Neural cell (in vitro differentiated cells): ENCODE data around the gene ADGRF1.

Experiments
- CTCF ChIP-seq: fragments of 450-650 bp; IDR thresholded peaks from 2 replicates; pipeline ENCODE4 v1.5.1; 2014; ENCODE audit warnings: antibody characterized with exemption, mild to moderate bottlenecking, moderate library complexity; ENCODE audit not compliant: poor library complexity, severe bottlenecking
- EP300 ChIP-seq: fragments of 450-650 bp; conservative IDR thresholded peaks from 2 replicates; pipeline ENCODE4 v1.6.1; 2014; ENCODE audit warnings: antibody characterized with exemption, mild to moderate bottlenecking, moderate library complexity; ENCODE audit not compliant: poor library complexity, severe bottlenecking
- POLR2AphosphoS5 ChIP-seq: IDR thresholded peaks from 2 replicates; pipeline ENCODE4 v1.6.1; 2012
- REST ChIP-seq: IDR thresholded peaks from 2 replicates; pipeline ENCODE4 v1.6.1; 2012; ENCODE audit warnings: borderline replicate concordance
- SMC3 ChIP-seq: fragments of 450-650 bp; conservative IDR thresholded peaks from 2 replicates; pipeline ENCODE4 v1.6.1; 2014; ENCODE audit warnings: antibody characterized with exemption, mild to moderate bottlenecking, moderate library complexity; ENCODE audit not compliant: poor library complexity
- TAF1 ChIP-seq: IDR thresholded peaks from 2 replicates; pipeline ENCODE4 v1.6.1; 2012; ENCODE audit warnings: low read depth

- TF ChIP-seq SMC3 (peak; percentile 87), POLR2AphosphoS5 (no peak), CTCF (peak; percentile 87), TAF1 (no peak), REST (no peak), EP300 (no peak)
These were observed 5.6 kb upstream of the ADGRF1 start for GRCh38 chr6:47047479-47048407.
